HEK293 (cell line): ENCODE results near the gene HIGD2B.
A peak's percentile ranks its signal among the peaks of the same experiment; 100 is the strongest.

Experiments
- KLF1 ChIP-seq: fragments of 450-650 bp; formaldehyde crosslinking; IDR thresholded peaks from 2 replicates; pipeline ENCODE4 v1.5.1; 2016; ENCODE audit warnings: missing biosample characterization, missing genetic modification characterization
- MYNN ChIP-seq: fragments of 450-650 bp; formaldehyde crosslinking; IDR thresholded peaks from 2 replicates; pipeline ENCODE4 v1.5.1; 2016; ENCODE audit warnings: missing biosample characterization, missing genetic modification characterization, borderline replicate concordance
- ZBTB48 ChIP-seq: fragments of 450-650 bp; formaldehyde crosslinking; IDR thresholded peaks from 2 replicates; pipeline ENCODE4 v1.5.1; 2016; ENCODE audit warnings: missing biosample characterization, missing genetic modification characterization
- ZFHX2 ChIP-seq: fragments of 450-650 bp; formaldehyde crosslinking; conservative IDR thresholded peaks from 2 replicates; pipeline ENCODE4 v1.5.1; 2016; ENCODE audit warnings: missing biosample characterization, missing genetic modification characterization
- ZFP41 ChIP-seq: fragments of 450-650 bp; formaldehyde crosslinking; IDR thresholded peaks from 2 replicates; pipeline ENCODE4 v1.5.1; 2016; ENCODE audit warnings: missing biosample characterization, missing genetic modification characterization, borderline replicate concordance
- ZIC2 ChIP-seq: fragments of 450-650 bp; formaldehyde crosslinking; IDR thresholded peaks from 2 replicates; pipeline ENCODE4 v1.5.1; 2016; ENCODE audit warnings: missing biosample characterization, missing genetic modification characterization
- ZNF112 ChIP-seq: fragments of 450-650 bp; formaldehyde crosslinking; IDR thresholded peaks from 2 replicates; pipeline ENCODE4 v1.5.0; 2017; ENCODE audit warnings: missing biosample characterization, missing genetic modification characterization
- ZNF202 ChIP-seq: fragments of 450-650 bp; formaldehyde crosslinking; IDR thresholded peaks from 2 replicates; pipeline ENCODE4 v1.5.1; 2016; ENCODE audit warnings: missing biosample characterization, missing genetic modification characterization, borderline replicate concordance
- ZNF341 ChIP-seq: fragments of 450-650 bp; formaldehyde crosslinking; IDR thresholded peaks from 2 replicates; pipeline ENCODE4; 2016; ENCODE audit warnings: low read depth, missing biosample characterization, missing genetic modification characterization
- ZNF433 ChIP-seq: fragments of 450-650 bp; formaldehyde crosslinking; IDR thresholded peaks from 2 replicates; pipeline ENCODE4 v1.5.1; 2016; ENCODE audit warnings: missing biosample characterization, missing genetic modification characterization, low read depth
- ZNF561 ChIP-seq: fragments of 450-650 bp; IDR thresholded peaks from 2 replicates; pipeline ENCODE4 v1.5.1; 2018; ENCODE audit warnings: missing biosample characterization, missing genetic modification characterization, borderline replicate concordance
- ZNF623 ChIP-seq: fragments of 450-650 bp; formaldehyde crosslinking; IDR thresholded peaks from 2 replicates; pipeline ENCODE4 v1.5.1; 2016; ENCODE audit warnings: missing biosample characterization, missing genetic modification characterization
- ZNF629 ChIP-seq: fragments of 450-650 bp; formaldehyde crosslinking; IDR thresholded peaks from 2 replicates; pipeline ENCODE4 v1.5.1; 2017; ENCODE audit warnings: missing biosample characterization, missing genetic modification characterization
- TF ChIP-seq, protein P1 (sequence below): fragments of 450-650 bp; formaldehyde crosslinking; IDR thresholded peaks from 2 replicates; pipeline ENCODE4 v1.5.1; 2017; ENCODE audit warnings: missing biosample characterization, mild to moderate bottlenecking, missing genetic modification characterization, moderate library complexity
- TF ChIP-seq, protein P2 (sequence below): fragments of 450-650 bp; formaldehyde crosslinking; optimal IDR thresholded peaks from 2 replicates; pipeline ENCODE3; 2016; ENCODE audit warnings: missing biosample characterization, mild to moderate bottlenecking, missing genetic modification characterization
- TF ChIP-seq, protein P3 (sequence below): fragments of 450-650 bp; formaldehyde crosslinking; IDR thresholded peaks from 2 replicates; pipeline ENCODE4 v1.5.1; 2016; ENCODE audit warnings: missing biosample characterization, missing genetic modification characterization
- TF ChIP-seq, protein P4 (sequence below): fragments of 450-650 bp; formaldehyde crosslinking; conservative IDR thresholded peaks from 2 replicates; pipeline ENCODE4 v1.5.1; 2016; ENCODE audit warnings: low read depth, missing biosample characterization, missing genetic modification characterization
- TF ChIP-seq, protein P5 (sequence below): fragments of 450-650 bp; formaldehyde crosslinking; IDR thresholded peaks from 2 replicates; pipeline ENCODE4 v1.5.1; 2017; ENCODE audit warnings: missing biosample characterization, missing genetic modification characterization
- TF ChIP-seq, protein P6 (sequence below): fragments of 450-650 bp; formaldehyde crosslinking; IDR thresholded peaks from 2 replicates; pipeline ENCODE4 v1.5.1; 2016; ENCODE audit warnings: missing biosample characterization, missing genetic modification characterization, borderline replicate concordance
- TF ChIP-seq, protein P7 (sequence below): fragments of 450-650 bp; formaldehyde crosslinking; IDR thresholded peaks from 2 replicates; pipeline ENCODE4 v1.5.1; 2017; ENCODE audit warnings: missing biosample characterization, missing genetic modification characterization
- TF ChIP-seq, protein P8 (sequence below): fragments of 450-650 bp; formaldehyde crosslinking; IDR thresholded peaks from 2 replicates; pipeline ENCODE4 v1.5.1; 2016; ENCODE audit warnings: missing biosample characterization, missing genetic modification characterization

Gene HIGD2B

DNA sequence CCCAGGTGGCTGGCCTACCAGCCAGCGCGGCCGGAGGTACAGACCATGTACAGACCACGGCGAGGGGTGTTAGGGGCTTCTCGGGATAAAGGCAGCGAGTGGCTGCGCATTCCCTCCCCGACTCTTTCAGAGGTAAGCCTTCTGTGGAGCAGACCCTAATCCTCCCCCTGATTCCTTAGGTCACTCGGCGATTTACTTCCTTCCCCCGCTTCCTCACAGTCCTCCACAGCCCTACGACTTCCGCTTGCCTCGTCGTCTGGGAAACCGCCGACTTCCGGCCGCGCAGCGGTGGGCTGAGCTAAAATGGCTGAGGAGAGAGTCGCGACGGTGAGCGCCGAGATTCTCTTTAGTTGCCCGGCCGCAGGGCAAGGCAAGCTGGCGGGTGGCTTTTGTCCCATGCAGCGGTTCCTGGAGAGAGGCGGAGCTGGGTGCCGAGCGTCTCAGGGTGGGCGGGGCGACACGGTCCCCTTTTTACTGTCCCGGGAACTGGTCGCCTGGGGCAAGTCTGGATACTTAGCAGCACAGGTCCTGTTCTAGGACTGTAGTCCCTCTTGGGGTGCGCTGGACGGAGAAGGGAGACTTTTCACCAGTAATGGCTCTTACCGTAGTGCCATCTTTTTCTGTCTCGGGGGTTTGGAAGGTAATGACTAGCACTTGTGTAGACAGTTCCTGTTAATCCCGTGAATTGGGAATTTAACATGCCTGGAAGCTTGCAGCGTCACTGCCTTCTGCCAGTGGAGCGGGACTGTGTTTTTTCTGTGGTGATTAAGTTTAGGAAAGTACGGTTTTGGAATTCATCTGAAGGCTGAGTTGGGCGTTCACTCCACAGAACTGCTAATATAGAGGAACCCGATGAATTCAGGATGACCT is at the start of gene HIGD2B, which contains the start of gene BBS4 (continued):
- TF ChIP-seq, protein P1, sequence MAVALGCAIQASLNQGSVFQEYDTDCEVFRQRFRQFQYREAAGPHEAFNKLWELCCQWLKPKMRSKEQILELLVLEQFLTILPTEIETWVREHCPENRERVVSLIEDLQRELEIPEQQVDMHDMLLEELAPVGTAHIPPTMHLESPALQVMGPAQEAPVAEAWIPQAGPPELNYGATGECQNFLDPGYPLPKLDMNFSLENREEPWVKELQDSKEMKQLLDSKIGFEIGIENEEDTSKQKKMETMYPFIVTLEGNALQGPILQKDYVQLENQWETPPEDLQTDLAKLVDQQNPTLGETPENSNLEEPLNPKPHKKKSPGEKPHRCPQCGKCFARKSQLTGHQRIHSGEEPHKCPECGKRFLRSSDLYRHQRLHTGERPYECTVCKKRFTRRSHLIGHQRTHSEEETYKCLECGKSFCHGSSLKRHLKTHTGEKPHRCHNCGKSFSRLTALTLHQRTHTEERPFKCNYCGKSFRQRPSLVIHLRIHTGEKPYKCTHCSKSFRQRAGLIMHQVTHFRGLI, result peak; percentile 84
- TF ChIP-seq, protein P2, sequence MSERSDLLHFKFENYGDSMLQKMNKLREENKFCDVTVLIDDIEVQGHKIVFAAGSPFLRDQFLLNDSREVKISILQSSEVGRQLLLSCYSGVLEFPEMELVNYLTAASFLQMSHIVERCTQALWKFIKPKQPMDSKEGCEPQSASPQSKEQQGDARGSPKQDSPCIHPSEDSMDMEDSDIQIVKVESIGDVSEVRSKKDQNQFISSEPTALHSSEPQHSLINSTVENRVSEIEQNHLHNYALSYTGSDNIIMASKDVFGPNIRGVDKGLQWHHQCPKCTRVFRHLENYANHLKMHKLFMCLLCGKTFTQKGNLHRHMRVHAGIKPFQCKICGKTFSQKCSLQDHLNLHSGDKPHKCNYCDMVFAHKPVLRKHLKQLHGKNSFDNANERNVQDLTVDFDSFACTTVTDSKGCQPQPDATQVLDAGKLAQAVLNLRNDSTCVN, result peak; percentile 35
- no peak; the same call in 1 of the 2 replicates for TF ChIP-seq ZNF561 (tag by site-specific recombination)
- TF ChIP-seq, protein P3, sequence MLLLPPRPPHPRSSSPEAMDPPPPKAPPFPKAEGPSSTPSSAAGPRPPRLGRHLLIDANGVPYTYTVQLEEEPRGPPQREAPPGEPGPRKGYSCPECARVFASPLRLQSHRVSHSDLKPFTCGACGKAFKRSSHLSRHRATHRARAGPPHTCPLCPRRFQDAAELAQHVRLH, result no peak; the same call in 1 of the 2 replicates
- TF ChIP-seq, protein P4, sequence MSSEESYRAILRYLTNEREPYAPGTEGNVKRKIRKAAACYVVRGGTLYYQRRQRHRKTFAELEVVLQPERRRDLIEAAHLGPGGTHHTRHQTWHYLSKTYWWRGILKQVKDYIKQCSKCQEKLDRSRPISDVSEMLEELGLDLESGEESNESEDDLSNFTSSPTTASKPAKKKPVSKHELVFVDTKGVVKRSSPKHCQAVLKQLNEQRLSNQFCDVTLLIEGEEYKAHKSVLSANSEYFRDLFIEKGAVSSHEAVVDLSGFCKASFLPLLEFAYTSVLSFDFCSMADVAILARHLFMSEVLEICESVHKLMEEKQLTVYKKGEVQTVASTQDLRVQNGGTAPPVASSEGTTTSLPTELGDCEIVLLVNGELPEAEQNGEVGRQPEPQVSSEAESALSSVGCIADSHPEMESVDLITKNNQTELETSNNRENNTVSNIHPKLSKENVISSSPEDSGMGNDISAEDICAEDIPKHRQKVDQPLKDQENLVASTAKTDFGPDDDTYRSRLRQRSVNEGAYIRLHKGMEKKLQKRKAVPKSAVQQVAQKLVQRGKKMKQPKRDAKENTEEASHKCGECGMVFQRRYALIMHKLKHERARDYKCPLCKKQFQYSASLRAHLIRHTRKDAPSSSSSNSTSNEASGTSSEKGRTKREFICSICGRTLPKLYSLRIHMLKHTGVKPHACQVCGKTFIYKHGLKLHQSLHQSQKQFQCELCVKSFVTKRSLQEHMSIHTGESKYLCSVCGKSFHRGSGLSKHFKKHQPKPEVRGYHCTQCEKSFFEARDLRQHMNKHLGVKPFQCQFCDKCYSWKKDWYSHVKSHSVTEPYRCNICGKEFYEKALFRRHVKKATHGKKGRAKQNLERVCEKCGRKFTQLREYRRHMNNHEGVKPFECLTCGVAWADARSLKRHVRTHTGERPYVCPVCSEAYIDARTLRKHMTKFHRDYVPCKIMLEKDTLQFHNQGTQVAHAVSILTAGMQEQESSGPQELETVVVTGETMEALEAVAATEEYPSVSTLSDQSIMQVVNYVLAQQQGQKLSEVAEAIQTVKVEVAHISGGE (tag by site-specific recombination), result peak; percentile 96
- TF ChIP-seq, protein P5, sequence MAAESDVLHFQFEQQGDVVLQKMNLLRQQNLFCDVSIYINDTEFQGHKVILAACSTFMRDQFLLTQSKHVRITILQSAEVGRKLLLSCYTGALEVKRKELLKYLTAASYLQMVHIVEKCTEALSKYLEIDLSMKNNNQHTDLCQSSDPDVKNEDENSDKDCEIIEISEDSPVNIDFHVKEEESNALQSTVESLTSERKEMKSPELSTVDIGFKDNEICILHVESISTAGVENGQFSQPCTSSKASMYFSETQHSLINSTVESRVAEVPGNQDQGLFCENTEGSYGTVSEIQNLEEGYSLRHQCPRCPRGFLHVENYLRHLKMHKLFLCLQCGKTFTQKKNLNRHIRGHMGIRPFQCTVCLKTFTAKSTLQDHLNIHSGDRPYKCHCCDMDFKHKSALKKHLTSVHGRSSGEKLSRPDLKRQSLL (tag by site-specific recombination), result no peak
- TF ChIP-seq MYNN (tag by site-specific recombination), result peak; percentile 88
- TF ChIP-seq ZNF202 (tag by site-specific recombination), result no peak
- peak; percentile 96 for TF ChIP-seq ZIC2 (tag by site-specific recombination)
- TF ChIP-seq, protein P6, sequence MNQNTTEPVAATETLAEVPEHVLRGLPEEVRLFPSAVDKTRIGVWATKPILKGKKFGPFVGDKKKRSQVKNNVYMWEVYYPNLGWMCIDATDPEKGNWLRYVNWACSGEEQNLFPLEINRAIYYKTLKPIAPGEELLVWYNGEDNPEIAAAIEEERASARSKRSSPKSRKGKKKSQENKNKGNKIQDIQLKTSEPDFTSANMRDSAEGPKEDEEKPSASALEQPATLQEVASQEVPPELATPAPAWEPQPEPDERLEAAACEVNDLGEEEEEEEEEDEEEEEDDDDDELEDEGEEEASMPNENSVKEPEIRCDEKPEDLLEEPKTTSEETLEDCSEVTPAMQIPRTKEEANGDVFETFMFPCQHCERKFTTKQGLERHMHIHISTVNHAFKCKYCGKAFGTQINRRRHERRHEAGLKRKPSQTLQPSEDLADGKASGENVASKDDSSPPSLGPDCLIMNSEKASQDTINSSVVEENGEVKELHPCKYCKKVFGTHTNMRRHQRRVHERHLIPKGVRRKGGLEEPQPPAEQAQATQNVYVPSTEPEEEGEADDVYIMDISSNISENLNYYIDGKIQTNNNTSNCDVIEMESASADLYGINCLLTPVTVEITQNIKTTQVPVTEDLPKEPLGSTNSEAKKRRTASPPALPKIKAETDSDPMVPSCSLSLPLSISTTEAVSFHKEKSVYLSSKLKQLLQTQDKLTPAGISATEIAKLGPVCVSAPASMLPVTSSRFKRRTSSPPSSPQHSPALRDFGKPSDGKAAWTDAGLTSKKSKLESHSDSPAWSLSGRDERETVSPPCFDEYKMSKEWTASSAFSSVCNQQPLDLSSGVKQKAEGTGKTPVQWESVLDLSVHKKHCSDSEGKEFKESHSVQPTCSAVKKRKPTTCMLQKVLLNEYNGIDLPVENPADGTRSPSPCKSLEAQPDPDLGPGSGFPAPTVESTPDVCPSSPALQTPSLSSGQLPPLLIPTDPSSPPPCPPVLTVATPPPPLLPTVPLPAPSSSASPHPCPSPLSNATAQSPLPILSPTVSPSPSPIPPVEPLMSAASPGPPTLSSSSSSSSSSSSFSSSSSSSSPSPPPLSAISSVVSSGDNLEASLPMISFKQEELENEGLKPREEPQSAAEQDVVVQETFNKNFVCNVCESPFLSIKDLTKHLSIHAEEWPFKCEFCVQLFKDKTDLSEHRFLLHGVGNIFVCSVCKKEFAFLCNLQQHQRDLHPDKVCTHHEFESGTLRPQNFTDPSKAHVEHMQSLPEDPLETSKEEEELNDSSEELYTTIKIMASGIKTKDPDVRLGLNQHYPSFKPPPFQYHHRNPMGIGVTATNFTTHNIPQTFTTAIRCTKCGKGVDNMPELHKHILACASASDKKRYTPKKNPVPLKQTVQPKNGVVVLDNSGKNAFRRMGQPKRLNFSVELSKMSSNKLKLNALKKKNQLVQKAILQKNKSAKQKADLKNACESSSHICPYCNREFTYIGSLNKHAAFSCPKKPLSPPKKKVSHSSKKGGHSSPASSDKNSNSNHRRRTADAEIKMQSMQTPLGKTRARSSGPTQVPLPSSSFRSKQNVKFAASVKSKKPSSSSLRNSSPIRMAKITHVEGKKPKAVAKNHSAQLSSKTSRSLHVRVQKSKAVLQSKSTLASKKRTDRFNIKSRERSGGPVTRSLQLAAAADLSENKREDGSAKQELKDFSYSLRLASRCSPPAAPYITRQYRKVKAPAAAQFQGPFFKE (tag by site-specific recombination), result no peak
- no peak for TF ChIP-seq ZFP41 (tag by site-specific recombination)
- no peak for TF ChIP-seq KLF1 (tag by site-specific recombination)
- TF ChIP-seq ZNF112 (tag by site-specific recombination), result no peak
- TF ChIP-seq ZNF629 (tag by site-specific recombination), result peak; percentile 90
- peak; percentile 67 for TF ChIP-seq ZNF341
- TF ChIP-seq ZNF623 (tag by site-specific recombination), result no peak
- TF ChIP-seq, protein P7, sequence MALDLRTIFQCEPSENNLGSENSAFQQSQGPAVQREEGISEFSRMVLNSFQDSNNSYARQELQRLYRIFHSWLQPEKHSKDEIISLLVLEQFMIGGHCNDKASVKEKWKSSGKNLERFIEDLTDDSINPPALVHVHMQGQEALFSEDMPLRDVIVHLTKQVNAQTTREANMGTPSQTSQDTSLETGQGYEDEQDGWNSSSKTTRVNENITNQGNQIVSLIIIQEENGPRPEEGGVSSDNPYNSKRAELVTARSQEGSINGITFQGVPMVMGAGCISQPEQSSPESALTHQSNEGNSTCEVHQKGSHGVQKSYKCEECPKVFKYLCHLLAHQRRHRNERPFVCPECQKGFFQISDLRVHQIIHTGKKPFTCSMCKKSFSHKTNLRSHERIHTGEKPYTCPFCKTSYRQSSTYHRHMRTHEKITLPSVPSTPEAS (tag by site-specific recombination), result peak; percentile 11; the same call in 1 of the 2 replicates
- no peak for TF ChIP-seq ZNF433 (tag by site-specific recombination)
- TF ChIP-seq, protein P8, sequence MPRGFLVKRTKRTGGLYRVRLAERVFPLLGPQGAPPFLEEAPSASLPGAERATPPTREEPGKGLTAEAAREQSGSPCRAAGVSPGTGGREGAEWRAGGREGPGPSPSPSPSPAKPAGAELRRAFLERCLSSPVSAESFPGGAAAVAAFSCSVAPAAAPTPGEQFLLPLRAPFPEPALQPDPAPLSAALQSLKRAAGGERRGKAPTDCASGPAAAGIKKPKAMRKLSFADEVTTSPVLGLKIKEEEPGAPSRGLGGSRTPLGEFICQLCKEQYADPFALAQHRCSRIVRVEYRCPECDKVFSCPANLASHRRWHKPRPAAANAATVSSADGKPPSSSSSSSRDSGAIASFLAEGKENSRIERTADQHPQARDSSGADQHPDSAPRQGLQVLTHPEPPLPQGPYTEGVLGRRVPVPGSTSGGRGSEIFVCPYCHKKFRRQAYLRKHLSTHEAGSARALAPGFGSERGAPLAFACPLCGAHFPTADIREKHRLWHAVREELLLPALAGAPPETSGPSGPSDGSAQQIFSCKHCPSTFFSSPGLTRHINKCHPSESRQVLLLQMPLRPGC (tag by site-specific recombination), result peak; percentile 70
- peak; percentile 77 for TF ChIP-seq ZFHX2 (tag by site-specific recombination)
- peak; percentile 64; the same call in 1 of the 2 replicates for TF ChIP-seq ZBTB48 (tag by site-specific recombination)
